T-helper 1 cell treated with Interleukin-12 subunit alpha and Interleukin-12 subunit beta and Interleukin-4 antibody, amounts not matched to agents 30 μg/mL and 1 μg/mL, for 36 hours (primary cell): ENCODE measurements around the gene TXNDC9.
"Not testable (repeated sequence)": the region's sequence is repeated elsewhere in the genome, so short reads cannot be mapped to it uniquely, and the experiment has no call there.

Experiments
- H3K27ac Mint-ChIP-seq: one replicate; pipeline ENCODE4 v1.8.0; 2021; ENCODE audit warnings: mild to moderate bottlenecking, mixed read lengths
- H3K27me3 Mint-ChIP-seq: one replicate; pipeline ENCODE4 v1.8.0; 2021; ENCODE audit warnings: low read depth, mixed read lengths
- H3K36me3 Mint-ChIP-seq: one replicate; pipeline ENCODE4 v1.8.0; 2021; ENCODE audit warnings: low read depth, mixed read lengths
- H3K4me1 Mint-ChIP-seq: one replicate; pipeline ENCODE4 v1.8.0; 2021; ENCODE audit warnings: low read depth, mixed read lengths
- H3K4me3 Mint-ChIP-seq: one replicate; pipeline ENCODE4 v1.8.0; 2021; ENCODE audit warnings: mild to moderate bottlenecking, moderate library complexity, mixed read lengths
- H3K9me3 Mint-ChIP-seq: one replicate; pipeline ENCODE4 v1.8.0; 2021; ENCODE audit warnings: mixed read lengths

The TXNDC9 gene

GRCh38 chr2:99279969-99280695 lies 56.0 kb downstream of the TXNDC9 start:
- Mint-ChIP-seq H3K4me1 (no peaks in the 10 kb centered on the region), H3K4me3 (no peak overlapping the region), H3K27me3 (no peaks in the 10 kb centered on the region), H3K27ac (no peak overlapping the region), H3K9me3 (peaks cover 21% of the 10 kb centered on the region), H3K36me3 (peaks cover 30% of the 10 kb centered on the region)

- Mint-ChIP-seq H3K27ac (no peak overlapping the region), H3K36me3 (peaks cover 27% of the 10 kb centered on the region), H3K4me3 (no peak overlapping the region), H3K4me1 (no peaks in the 10 kb centered on the region), H3K9me3 (peaks cover 21% of the 10 kb centered on the region), H3K27me3 (no peaks in the 10 kb centered on the region)
These were observed 57.3 kb downstream of the TXNDC9 start for GRCh38 chr2:99278793-99279291.

- not testable (repeated sequence) for H3K4me1 Mint-ChIP-seq, H3K27ac Mint-ChIP-seq, H3K27me3 Mint-ChIP-seq, H3K4me3 Mint-ChIP-seq
- peaks cover 24% of the 10 kb centered on the region for H3K36me3 Mint-ChIP-seq
- peaks cover 21% of the 10 kb centered on the region for H3K9me3 Mint-ChIP-seq
These were observed 57.9 kb downstream of the TXNDC9 start for GRCh38 chr2:99278195-99278765.

GRCh38 chr2:99275882-99276281 lies 60.3 kb downstream of the TXNDC9 start:
- H3K27me3 Mint-ChIP-seq: no peaks in the 10 kb centered on the region
- no peak overlapping the region for H3K27ac Mint-ChIP-seq
- H3K4me1 Mint-ChIP-seq: no peaks in the 10 kb centered on the region
- H3K4me3 Mint-ChIP-seq: no peak overlapping the region
- H3K9me3 Mint-ChIP-seq: peaks cover 31% of the 10 kb centered on the region
- peaks cover 15% of the 10 kb centered on the region for H3K36me3 Mint-ChIP-seq
